Osteocyte (in vitro differentiated cells): Measurements from ENCODE around the gene BRD9. TPM values are rescaled to one million over a fixed set of nuclear protein-coding genes. Genes with fewer than 3 reads are reported as not detected.

Source experiments
- DNase-seq: peaks from one replicate; pipeline ENCODE4 v3.0.0; 2021; ENCODE audit warnings: mixed read lengths; ENCODE audit not compliant: unreplicated experiment; ENCODE audit errors: extremely low spot score
- H3K27ac Mint-ChIP-seq: one replicate; pipeline ENCODE4 v1.8.0; 2021; ENCODE audit warnings: mild to moderate bottlenecking, mixed read lengths; ENCODE audit not compliant: unreplicated experiment
- H3K27me3 Mint-ChIP-seq: one replicate; pipeline ENCODE4 v1.8.0; 2021; ENCODE audit warnings: mixed read lengths; ENCODE audit not compliant: unreplicated experiment
- H3K36me3 Mint-ChIP-seq: one replicate; pipeline ENCODE4 v1.8.0; 2021; ENCODE audit warnings: mixed read lengths; ENCODE audit not compliant: unreplicated experiment
- H3K4me1 Mint-ChIP-seq: one replicate; pipeline ENCODE4 v1.8.0; 2021; ENCODE audit warnings: mixed read lengths; ENCODE audit not compliant: unreplicated experiment
- H3K4me3 Mint-ChIP-seq: one replicate; pipeline ENCODE4 v1.8.0; 2021; ENCODE audit warnings: mild to moderate bottlenecking, moderate library complexity, mixed read lengths; ENCODE audit not compliant: unreplicated experiment
- H3K9me3 Mint-ChIP-seq: one replicate; pipeline ENCODE4 v1.8.0; 2021; ENCODE audit warnings: mixed read lengths; ENCODE audit not compliant: unreplicated experiment
- CTCF ChIP-seq: fragments of 200-600 bp; sonication (generic); IDR thresholded peaks from 2 replicates; pipeline ENCODE4 v1.5.0; 2021; ENCODE audit warnings: antibody characterized with exemption, mild to moderate bottlenecking, moderate library complexity
- total RNA-seq: library from RNA; stranded (reverse); gene quantifications from 2 replicates; pipeline ENCODE4 v1.2.1, GENCODE V29; 2021

Gene BRD9
- total RNA-seq, 1 donor from 2014 or later: 39.4 TPM

DNA sequence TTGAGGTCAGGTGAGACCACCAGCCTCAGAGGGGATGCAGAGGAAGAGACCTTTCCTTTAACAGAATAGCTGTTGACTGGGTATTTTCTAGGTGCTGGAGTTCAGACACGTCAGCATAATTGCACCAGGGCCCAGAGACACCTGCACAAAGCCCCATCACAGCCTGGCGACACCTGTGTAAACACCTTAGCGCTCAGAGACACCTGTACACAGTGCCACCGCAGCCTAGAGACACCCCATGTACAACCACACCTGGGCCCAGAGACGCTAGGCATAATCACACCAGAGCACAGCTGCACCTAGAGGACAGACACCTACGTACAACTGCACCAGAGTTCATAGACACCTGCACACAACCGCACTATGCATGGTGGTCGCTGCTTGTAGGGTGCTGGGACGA lies 1.1 kb upstream of the BRD9 start:
- peaks cover 25% of the 10 kb centered on the region for H3K4me1 Mint-ChIP-seq
- TF ChIP-seq CTCF: no peak
- H3K9me3 Mint-ChIP-seq: no peaks in the 10 kb centered on the region
- H3K27me3 Mint-ChIP-seq: no peaks in the 10 kb centered on the region
- peaks cover 6% of the 10 kb centered on the region for H3K36me3 Mint-ChIP-seq
- peak overlapping the region; percentile 31 for H3K27ac Mint-ChIP-seq
- peak overlapping the region; percentile 57 for H3K4me3 Mint-ChIP-seq
- DNase-seq: no peak

GRCh38 chr5:893137-893506 lies 521 bp upstream of the BRD9 start:
- peaks cover 9% of the 10 kb centered on the region for H3K36me3 Mint-ChIP-seq
- no peaks in the 10 kb centered on the region for H3K27me3 Mint-ChIP-seq
- H3K9me3 Mint-ChIP-seq: no peaks in the 10 kb centered on the region
- TF ChIP-seq CTCF: no peak
- H3K4me3 Mint-ChIP-seq: peak overlapping the region; percentile 57
- peaks cover 31% of the 10 kb centered on the region for H3K4me1 Mint-ChIP-seq
- no peak overlapping the region for H3K27ac Mint-ChIP-seq
- DNase-seq: no peak

DNA sequence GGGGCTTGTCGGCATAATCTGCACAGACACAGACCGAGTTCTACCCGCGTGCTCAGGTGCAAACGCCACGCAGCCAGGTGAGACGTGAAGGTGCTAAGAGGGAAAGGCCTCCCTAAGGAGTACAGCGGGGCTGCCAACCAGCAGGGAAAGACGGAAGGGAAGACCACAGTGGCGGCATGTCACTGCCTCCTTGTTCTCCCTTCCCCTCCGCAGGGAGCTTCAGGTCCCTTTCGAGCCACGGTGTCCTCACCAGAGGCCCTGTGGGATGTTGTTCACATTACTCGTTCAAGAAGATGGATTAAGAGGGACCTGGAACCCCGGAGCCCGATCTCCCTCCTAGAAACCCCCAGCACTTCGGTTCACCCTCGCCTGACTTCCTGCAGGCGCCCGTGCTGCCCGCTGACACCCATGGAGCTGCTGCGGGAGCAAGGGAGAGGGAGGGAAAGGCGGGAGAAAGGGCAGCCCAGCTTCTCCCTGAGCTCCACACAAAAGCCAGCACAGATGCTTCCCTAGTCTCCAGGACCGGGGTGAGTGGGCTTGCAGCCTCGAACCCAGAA lies 686 bp downstream of the BRD9 start:
- peak overlapping the region; percentile 89 for H3K27ac Mint-ChIP-seq

GRCh38 chr5:891117-891836 lies 1.3 kb downstream of the BRD9 start:
- peak overlapping the region; percentile 89 for H3K4me3 Mint-ChIP-seq
- DNase-seq: peak; percentile 82
- no peak for TF ChIP-seq CTCF
- peak overlapping the region; percentile 89 for H3K27ac Mint-ChIP-seq
- peaks cover 23% of the 10 kb centered on the region for H3K36me3 Mint-ChIP-seq
- no peaks in the 10 kb centered on the region for H3K9me3 Mint-ChIP-seq
- H3K27me3 Mint-ChIP-seq: no peaks in the 10 kb centered on the region
- H3K4me1 Mint-ChIP-seq: peaks cover 33% of the 10 kb centered on the region

More for the DNA sequence above, 686 bp downstream of the BRD9 start:
- Mint-ChIP-seq H3K27me3 (no peaks in the 10 kb centered on the region), H3K4me3 (peak overlapping the region; percentile 89), H3K9me3 (no peaks in the 10 kb centered on the region), H3K4me1 (peaks cover 33% of the 10 kb centered on the region), H3K36me3 (peaks cover 17% of the 10 kb centered on the region)
- no peak for TF ChIP-seq CTCF
- DNase-seq: no peak

GRCh38 chr5:889075-889710 lies 3.4 kb downstream of the BRD9 start:
- no peaks in the 10 kb centered on the region for H3K9me3 Mint-ChIP-seq
- H3K27ac Mint-ChIP-seq: no peak overlapping the region
- peaks cover 33% of the 10 kb centered on the region for H3K4me1 Mint-ChIP-seq
- H3K4me3 Mint-ChIP-seq: no peak overlapping the region
- DNase-seq: no peak
- H3K27me3 Mint-ChIP-seq: no peaks in the 10 kb centered on the region
- peaks cover 30% of the 10 kb centered on the region for H3K36me3 Mint-ChIP-seq
- TF ChIP-seq CTCF: no peak
